GM12872 (cell line): Measurements from ENCODE around the gene BABAM2.

Experiments
- TF ChIP-seq, protein P1 (sequence below): IDR thresholded peaks from 3 replicates; pipeline ENCODE4 v1.5.1; 2011; ENCODE audit warnings: low read depth, mild to moderate bottlenecking, low read length, moderate library complexity; ENCODE audit not compliant: insufficient read depth

BABAM2 gene

GRCh38 chr2:27884601-27885000, 5.9 kb upstream of the BABAM2 start:
- TF ChIP-seq, protein P1, sequence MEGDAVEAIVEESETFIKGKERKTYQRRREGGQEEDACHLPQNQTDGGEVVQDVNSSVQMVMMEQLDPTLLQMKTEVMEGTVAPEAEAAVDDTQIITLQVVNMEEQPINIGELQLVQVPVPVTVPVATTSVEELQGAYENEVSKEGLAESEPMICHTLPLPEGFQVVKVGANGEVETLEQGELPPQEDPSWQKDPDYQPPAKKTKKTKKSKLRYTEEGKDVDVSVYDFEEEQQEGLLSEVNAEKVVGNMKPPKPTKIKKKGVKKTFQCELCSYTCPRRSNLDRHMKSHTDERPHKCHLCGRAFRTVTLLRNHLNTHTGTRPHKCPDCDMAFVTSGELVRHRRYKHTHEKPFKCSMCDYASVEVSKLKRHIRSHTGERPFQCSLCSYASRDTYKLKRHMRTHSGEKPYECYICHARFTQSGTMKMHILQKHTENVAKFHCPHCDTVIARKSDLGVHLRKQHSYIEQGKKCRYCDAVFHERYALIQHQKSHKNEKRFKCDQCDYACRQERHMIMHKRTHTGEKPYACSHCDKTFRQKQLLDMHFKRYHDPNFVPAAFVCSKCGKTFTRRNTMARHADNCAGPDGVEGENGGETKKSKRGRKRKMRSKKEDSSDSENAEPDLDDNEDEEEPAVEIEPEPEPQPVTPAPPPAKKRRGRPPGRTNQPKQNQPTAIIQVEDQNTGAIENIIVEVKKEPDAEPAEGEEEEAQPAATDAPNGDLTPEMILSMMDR: no peak

DNA sequence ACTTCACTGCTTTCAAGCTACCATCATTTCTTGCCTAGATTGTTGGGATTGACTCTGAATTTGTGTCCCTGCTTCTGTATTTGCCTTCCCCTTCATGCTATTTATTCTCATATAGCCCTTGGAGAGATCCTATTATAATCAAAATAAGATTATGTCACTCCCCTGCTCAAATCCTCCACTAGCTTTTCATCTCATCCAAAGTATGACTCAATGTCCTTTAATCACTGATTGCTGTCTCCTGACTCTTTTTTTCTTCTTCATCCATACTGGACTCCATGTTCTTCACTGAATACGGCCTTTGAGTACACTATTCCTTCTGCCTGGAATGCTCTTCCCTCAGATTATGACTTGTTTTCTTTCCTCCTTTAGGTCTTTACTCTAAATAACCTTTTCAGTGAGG, 5.3 kb upstream of the BABAM2 start:
- TF ChIP-seq, protein P1: no peak

- TF ChIP-seq, protein P1: no peak
Observed at GRCh38 chr2:27885661-27886060, 4.9 kb upstream of the BABAM2 start.

- TF ChIP-seq, protein P1: no peak
Observed at GRCh38 chr2:27886322-27886721, 4.2 kb upstream of the BABAM2 start.

GRCh38 chr2:27887111-27887510, 3.4 kb upstream of the BABAM2 start:
- TF ChIP-seq, protein P1: no peak

GRCh38 chr2:27887830-27888229, 2.7 kb upstream of the BABAM2 start:
- TF ChIP-seq, protein P1: no peak

DNA sequence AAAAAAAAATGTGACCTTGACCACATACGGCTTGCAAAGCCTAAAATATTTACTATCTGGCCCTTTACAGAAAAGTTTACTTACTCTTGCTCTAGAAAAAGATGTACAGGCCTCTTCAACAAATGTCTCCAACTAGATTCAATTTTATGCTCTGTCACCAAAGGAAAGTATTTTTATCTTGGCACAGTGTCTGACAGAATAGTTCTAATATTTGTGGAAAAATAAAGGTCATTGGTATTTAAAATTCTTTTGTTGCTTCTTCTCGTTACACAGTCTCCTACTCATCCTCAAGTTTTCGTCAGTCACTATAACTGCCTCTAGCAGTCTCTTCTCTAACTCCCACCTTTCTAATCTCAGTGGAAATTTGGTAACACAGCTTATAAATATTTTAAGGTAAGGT, 1.7 kb upstream of the BABAM2 start:
- TF ChIP-seq, protein P1: no peak

GRCh38 chr2:27889774-27890145, 769 bp upstream of the BABAM2 start:
- TF ChIP-seq, protein P1: no peak
